Skeletal muscle tissue (tissue), 4 donors: ENCODE data around the gene TIFAB. TPM values are rescaled to one million over a fixed set of nuclear protein-coding genes. Genes with fewer than 3 reads are reported as not detected.
A peak's percentile ranks its signal among the peaks of the same experiment; 100 is the strongest.

Experiments
- H3K27ac ChIP-seq: one replicate; pipeline ENCODE4 v1.7.0; 2013; ENCODE audit warnings: mild to moderate bottlenecking, low read depth, low read length, inconsistent platforms
- H3K27me3 ChIP-seq, 3 donors: one replicate each; pipeline ENCODE4 v1.7.0; 2013; ENCODE audit warnings: low read length in 3 of 3; ENCODE audit not compliant: control insufficient read depth in 3 of 3, insufficient read depth in 3 of 3
- H3K36me3 ChIP-seq, 3 donors: one replicate each; pipeline ENCODE4 v1.7.0; 2013; ENCODE audit warnings: low read length in 3 of 3; ENCODE audit not compliant: control insufficient read depth in 3 of 3, insufficient read depth in 3 of 3
- H3K4me1 ChIP-seq, 3 donors: one replicate each; pipeline ENCODE4 v1.7.0; 2013; ENCODE audit warnings: low read length in 3 of 3, mild to moderate bottlenecking in 3 of 3; ENCODE audit not compliant: control insufficient read depth in 3 of 3, insufficient read depth in 3 of 3
- H3K4me3 ChIP-seq, 3 donors: one replicate each; pipeline ENCODE4 v1.7.0; 2013; ENCODE audit warnings: low read length in 3 of 3
- H3K9ac ChIP-seq, 3 donors: one replicate each; pipeline ENCODE4 v1.7.0; 2013; ENCODE audit warnings: low read length in 3 of 3, mild to moderate bottlenecking in 3 of 3, moderate library complexity in 2 of 3, low read depth in 1 of 3
- H3K9me3 ChIP-seq, 3 donors: one replicate each; pipeline ENCODE4 v1.7.0; 2013; ENCODE audit warnings: low read length in 3 of 3; ENCODE audit not compliant: control insufficient read depth in 3 of 3
- total RNA-seq: library from RNA; depleted of rRNA; stranded (reverse); fragments of >200 nt; gene quantifications from one replicate; pipeline ENCODE4 v1.2.3, GENCODE V29; 2014
- donor health status: Osteomylitis.

Gene TIFAB
- total RNA-seq, 1 donor from 2014 or later, result 0.52 TPM

- Histone ChIP-seq H3K36me3 (no peaks in the 10 kb centered on the region), H3K27me3 (peaks cover 0 to 3% (median 0%) of the 10 kb centered on the region in 3 donors), H3K4me3 (no peak overlapping the region), H3K9me3 (no peaks in the 10 kb centered on the region), H3K27ac (peak overlapping the region; percentile 51), H3K4me1 (peaks cover 24 to 52% (median 41%) of the 10 kb centered on the region in 3 donors), H3K9ac (peak overlapping the region in 1 of 3 donors; percentile 40)
These were observed 14.2 kb downstream of the TIFAB start for GRCh38 chr5:135437796-135438560.

- Histone ChIP-seq H3K27me3 (peaks cover 0 to 3% (median 0%) of the 10 kb centered on the region in 3 donors), H3K9me3 (no peaks in the 10 kb centered on the region), H3K4me3 (no peak overlapping the region), H3K9ac (no peak overlapping the region), H3K4me1 (peaks cover 26 to 55% (median 41%) of the 10 kb centered on the region in 3 donors), H3K36me3 (no peaks in the 10 kb centered on the region), H3K27ac (peak overlapping the region; percentile 51)
These were observed 14.7 kb downstream of the TIFAB start for GRCh38 chr5:135437422-135437795.

GRCh38 chr5:135436951-135437418, 15.2 kb downstream of the TIFAB start:
- no peak overlapping the region for H3K4me3 ChIP-seq
- H3K27ac ChIP-seq, result peak overlapping the region; percentile 3
- peaks cover 26 to 55% (median 41%) of the 10 kb centered on the region in 3 donors for H3K4me1 ChIP-seq
- H3K27me3 ChIP-seq, result peaks cover 0 to 3% (median 0%) of the 10 kb centered on the region in 3 donors
- H3K36me3 ChIP-seq, result no peaks in the 10 kb centered on the region
- H3K9me3 ChIP-seq, result no peaks in the 10 kb centered on the region
- H3K9ac ChIP-seq, result no peak overlapping the region

GRCh38 chr5:135435467-135436330, 16.5 kb downstream of the TIFAB start:
- H3K4me1 ChIP-seq, result peaks cover 26 to 50% (median 39%) of the 10 kb centered on the region in 3 donors

GRCh38 chr5:135434591-135435466, 17.3 kb downstream of the TIFAB start:
- Histone ChIP-seq H3K4me1 (peaks cover 28 to 51% (median 37%) of the 10 kb centered on the region in 3 donors), H3K27ac (peak overlapping the region; percentile 76), H3K36me3 (no peaks in the 10 kb centered on the region), H3K4me3 (no peak overlapping the region), H3K9ac (peak overlapping the region in 1 of 3 donors; percentile 47), H3K27me3 (no peaks in the 10 kb centered on the region), H3K9me3 (no peaks in the 10 kb centered on the region)

More at GRCh38 chr5:135435467-135436330, 16.5 kb downstream of the TIFAB start:
- no peak overlapping the region for H3K4me3 ChIP-seq
- H3K9ac ChIP-seq, result no peak overlapping the region
- H3K27ac ChIP-seq, result no peak overlapping the region
- H3K9me3 ChIP-seq, result no peaks in the 10 kb centered on the region
- no peaks in the 10 kb centered on the region for H3K27me3 ChIP-seq
- no peaks in the 10 kb centered on the region for H3K36me3 ChIP-seq

GRCh38 chr5:135433681-135434426, 18.3 kb downstream of the TIFAB start:
- Histone ChIP-seq H3K9ac (peak overlapping the region in 2 of 3 donors; percentile 36 to 47), H3K4me1 (peaks cover 30 to 53% (median 35%) of the 10 kb centered on the region in 3 donors)

GRCh38 chr5:135432113-135432512, 20.0 kb downstream of the TIFAB start:
- H3K4me3 ChIP-seq, result no peak overlapping the region
- H3K9ac ChIP-seq, result no peak overlapping the region
- H3K36me3 ChIP-seq, result no peaks in the 10 kb centered on the region
- no peak overlapping the region for H3K27ac ChIP-seq
- peaks cover 21 to 40% (median 21%) of the 10 kb centered on the region in 3 donors for H3K4me1 ChIP-seq
- H3K27me3 ChIP-seq, result no peaks in the 10 kb centered on the region
- H3K9me3 ChIP-seq, result no peaks in the 10 kb centered on the region

More at GRCh38 chr5:135433681-135434426, 18.3 kb downstream of the TIFAB start:
- H3K4me3 ChIP-seq, result peak overlapping the region in 1 of 3 donors; percentile 6
- H3K27ac ChIP-seq, result peak overlapping the region; percentile 76
- H3K27me3 ChIP-seq, result no peaks in the 10 kb centered on the region
- no peaks in the 10 kb centered on the region for H3K36me3 ChIP-seq
- H3K9me3 ChIP-seq, result no peaks in the 10 kb centered on the region

- Histone ChIP-seq H3K9ac (no peak overlapping the region), H3K4me1 (peaks cover 18 to 36% (median 21%) of the 10 kb centered on the region in 3 donors), H3K27ac (peak overlapping the region; percentile 48), H3K4me3 (no peak overlapping the region), H3K9me3 (no peaks in the 10 kb centered on the region), H3K27me3 (no peaks in the 10 kb centered on the region), H3K36me3 (no peaks in the 10 kb centered on the region)
These were observed 22.1 kb downstream of the TIFAB start for GRCh38 chr5:135430135-135430437.
